Left lung (tissue), 10 donors: ENCODE measurements around the gene ASB5. TPM values are rescaled to one million over a fixed set of nuclear protein-coding genes. Genes with fewer than 3 reads are reported as not detected.
A peak's percentile ranks its signal among the peaks of the same experiment; 100 is the strongest.

Source experiments
- ATAC-seq: fragments of 200-7000 bp; cut with Tn5 transposase; one replicate; pipeline ENCODE4 v1.9.1; 2020; ENCODE audit warnings: moderate library complexity
- DNase-seq, 4 donors: peaks; one replicate each; pipeline ENCODE4 v3.0.0-alpha.2; 2013 to 2020
- H3K27ac ChIP-seq, 2 donors: fragments of 200-600 bp; sonication (generic) in 1 of 2; one replicate each; pipeline versions ENCODE4 v1.5.0 to v1.8.0; 2020 to 2021
- H3K27me3 ChIP-seq, 2 donors: fragments of 200-600 bp; sonication (generic) in 1 of 2; one replicate each; pipeline versions ENCODE4 v1.5.0 to v1.8.0; 2020 to 2021
- H3K36me3 ChIP-seq, 2 donors: fragments of 200-600 bp; sonication (generic) in 1 of 2; one replicate each; pipeline versions ENCODE4 v1.5.0 to v1.8.0; 2020 to 2021
- H3K4me1 ChIP-seq, 2 donors: fragments of 200-600 bp; one replicate each; pipeline ENCODE4 v1.8.0; 2021
- H3K4me3 ChIP-seq, 2 donors: fragments of 200-600 bp; sonication (generic) in 1 of 2; one replicate each; pipeline versions ENCODE4 v1.5.0 to v1.8.0; 2020 to 2021; ENCODE audit warnings: mild to moderate bottlenecking in 1 of 2
- H3K9me3 ChIP-seq, 2 donors: fragments of 200-600 bp; sonication (generic) in 1 of 2; one replicate each; pipeline versions ENCODE4 v1.5.0 to v1.8.0; 2020 to 2021
- intact Hi-C, 2 donors: fragments of 100-400 bp; cut with DNase I; formaldehyde crosslinking; loops; one replicate each; pipeline versions ENCODE4 v1.11.2 to v1.14.2; 2022
- polyA plus RNA-seq, 6 donors: library from polyadenylated mRNA; unstranded; fragments of 120-200 nt; gene quantifications; one replicate each; pipeline ENCODE4 v1.2.1, GENCODE V29; 2013; ENCODE audit not compliant: insufficient read length in 6 of 6
- total RNA-seq, 2 donors: library from RNA; stranded (reverse); fragmentation: NEBNext Ultra II Directional; extraction: Animal tissue kit (Norgen Biotek cat#: 25700); gene quantifications; one replicate each; pipeline ENCODE4 v1.2.1, GENCODE V29; 2021
- TF ChIP-seq, protein P1 (sequence below), 2 donors: fragments of 200-600 bp; sonication (generic) in 1 of 2; IDR thresholded peaks; one replicate each; pipeline versions ENCODE4 v1.5.0 to v1.8.0; 2021; ENCODE audit warnings: antibody characterized with exemption in 2 of 2
- donor health status: DM: no; HTN: yes; CAD: no.
- donor health status: DM: no; HTN: no; CAD: no.

The ASB5 gene
- total and polyA plus RNA-seq, 8 donors = 0.18 to 0.28 (median 0.24) TPM; not detected in 3

DNA sequence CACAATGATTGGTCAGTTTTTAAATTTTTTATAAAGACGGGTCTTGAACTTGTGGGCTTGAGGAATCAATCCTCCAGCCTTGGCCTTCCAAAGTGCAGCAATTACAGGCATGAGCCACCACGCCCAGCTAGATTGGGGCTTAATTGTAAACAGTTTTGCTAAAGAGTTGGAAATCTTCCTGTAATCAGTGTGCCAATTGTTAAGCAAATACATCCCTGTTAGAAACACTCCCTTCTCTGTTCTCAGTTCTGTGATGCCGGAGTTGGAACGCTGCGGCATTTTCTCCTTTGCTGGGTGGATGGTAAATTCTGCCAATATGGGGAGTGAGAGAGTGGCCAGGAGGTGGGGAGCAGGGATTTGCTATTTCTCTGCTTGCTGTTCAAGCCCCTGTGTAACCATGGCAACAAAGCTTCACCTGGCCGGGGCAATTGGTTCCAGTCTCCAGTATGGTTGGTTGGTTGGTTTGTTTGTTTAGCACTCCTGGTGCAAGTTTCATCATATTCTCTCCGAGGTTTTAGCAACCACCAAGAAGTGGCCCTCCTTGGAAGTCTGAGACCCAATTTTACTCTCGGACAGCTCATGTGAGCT is 70.6 kb downstream of the ASB5 start:
- Histone ChIP-seq H3K27me3 (peaks cover 0 to 4% of the 10 kb centered on the region in 2 donors), H3K4me3 (no peak overlapping the region), H3K9me3 (no peaks in the 10 kb centered on the region), H3K27ac (no peak overlapping the region), H3K36me3 (no peaks in the 10 kb centered on the region), H3K4me1 (peaks cover 4 to 6% of the 10 kb centered on the region in 2 donors)
- ATAC-seq (peak; percentile 67), DNase-seq (peak in 1 of 4 donors; percentile 55)
- TF ChIP-seq, protein P1, sequence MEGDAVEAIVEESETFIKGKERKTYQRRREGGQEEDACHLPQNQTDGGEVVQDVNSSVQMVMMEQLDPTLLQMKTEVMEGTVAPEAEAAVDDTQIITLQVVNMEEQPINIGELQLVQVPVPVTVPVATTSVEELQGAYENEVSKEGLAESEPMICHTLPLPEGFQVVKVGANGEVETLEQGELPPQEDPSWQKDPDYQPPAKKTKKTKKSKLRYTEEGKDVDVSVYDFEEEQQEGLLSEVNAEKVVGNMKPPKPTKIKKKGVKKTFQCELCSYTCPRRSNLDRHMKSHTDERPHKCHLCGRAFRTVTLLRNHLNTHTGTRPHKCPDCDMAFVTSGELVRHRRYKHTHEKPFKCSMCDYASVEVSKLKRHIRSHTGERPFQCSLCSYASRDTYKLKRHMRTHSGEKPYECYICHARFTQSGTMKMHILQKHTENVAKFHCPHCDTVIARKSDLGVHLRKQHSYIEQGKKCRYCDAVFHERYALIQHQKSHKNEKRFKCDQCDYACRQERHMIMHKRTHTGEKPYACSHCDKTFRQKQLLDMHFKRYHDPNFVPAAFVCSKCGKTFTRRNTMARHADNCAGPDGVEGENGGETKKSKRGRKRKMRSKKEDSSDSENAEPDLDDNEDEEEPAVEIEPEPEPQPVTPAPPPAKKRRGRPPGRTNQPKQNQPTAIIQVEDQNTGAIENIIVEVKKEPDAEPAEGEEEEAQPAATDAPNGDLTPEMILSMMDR (IDR thresholded peaks at IDR 0.05) = no peak
- intact Hi-C loops = no loop called here

DNA sequence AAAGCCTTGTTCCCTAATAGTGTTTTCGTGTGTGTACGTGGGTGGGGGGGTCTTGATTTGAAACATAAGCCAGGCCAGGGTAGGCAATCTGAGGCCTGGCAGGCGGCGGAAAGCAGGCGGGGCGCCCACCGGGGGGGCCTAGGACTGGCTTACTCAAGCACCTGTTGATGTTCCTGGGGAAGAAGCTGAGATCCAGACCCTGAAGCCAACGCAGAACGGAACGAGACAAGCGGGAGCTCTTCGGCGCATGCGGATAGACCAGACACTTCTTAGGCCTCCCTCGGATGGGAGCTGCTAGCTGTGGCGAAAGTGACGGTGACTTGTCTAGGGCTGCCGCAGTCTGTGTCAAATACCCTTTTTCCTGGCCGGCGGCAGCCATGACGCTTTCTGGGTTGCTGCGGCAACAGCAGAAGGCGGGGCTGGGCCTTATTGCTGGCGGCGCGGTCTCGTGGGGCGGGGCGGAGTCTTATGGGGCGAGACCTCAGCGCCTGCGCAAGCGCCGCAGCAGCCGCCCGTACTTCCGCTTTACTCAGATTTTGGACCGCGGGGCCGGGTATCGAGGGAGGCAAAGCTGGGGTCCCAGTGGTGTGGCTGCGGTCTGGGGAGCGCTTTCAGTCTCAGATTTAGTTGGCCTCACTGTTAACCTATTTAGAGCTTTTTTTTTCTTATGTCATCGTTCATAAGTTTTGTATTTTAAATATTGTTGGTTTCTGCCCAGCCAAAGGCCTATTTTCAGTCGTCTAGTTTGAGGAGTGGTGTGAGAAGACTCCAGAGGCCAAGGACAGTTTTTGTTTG is 73.6 kb downstream of the ASB5 start, which contains the start of gene SPATA4:
Gene SPATA4 (minus strand): TSS at position 402 of the 795 bp plus-strand sequence. CDS start 23 bp downstream, at position 379.
- Histone ChIP-seq H3K9me3 (no peaks in the 10 kb centered on the region), H3K27me3 (peaks cover 0 to 4% of the 10 kb centered on the region in 2 donors), H3K27ac (peak within 1 kb of the TSS; percentile 70 to 74), H3K4me3 (peak within 1 kb of the TSS; percentile 49 to 50), H3K36me3 (no peaks in the 10 kb centered on the region), H3K4me1 (peaks cover 4 to 6% of the 10 kb centered on the region in 2 donors)
- intact Hi-C loops = no loop called here
- TF ChIP-seq, protein P1 (IDR thresholded peaks at IDR 0.05) = no peak
- ATAC-seq = peak; percentile 98
- peak; percentile 90 to 99 (median 95) for DNase-seq

DNA sequence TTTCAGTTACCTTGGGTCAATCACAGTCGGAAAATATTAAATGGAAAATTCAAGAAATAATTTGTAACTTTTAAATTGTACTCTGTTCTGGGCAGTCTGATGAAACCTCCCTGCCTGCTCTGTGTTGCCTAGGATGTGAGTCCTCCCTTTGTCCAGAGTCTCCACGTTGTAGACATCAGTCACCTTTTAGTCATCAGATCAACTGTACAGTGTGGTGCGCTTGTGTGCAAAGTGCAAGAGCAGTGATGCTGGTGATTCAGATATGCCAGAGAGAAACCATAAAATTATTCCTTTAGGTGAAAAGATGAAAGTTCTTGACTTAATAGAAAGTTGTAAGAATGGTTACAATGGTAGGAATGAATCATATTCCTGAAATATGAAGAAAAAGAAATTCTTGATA is 75.1 kb downstream of the ASB5 start:
- Histone ChIP-seq H3K4me1 (peaks cover 4 to 6% of the 10 kb centered on the region in 2 donors), H3K4me3 (no peak overlapping the region), H3K27ac (no peak overlapping the region), H3K27me3 (peaks cover 0 to 5% of the 10 kb centered on the region in 2 donors), H3K9me3 (no peaks in the 10 kb centered on the region), H3K36me3 (no peaks in the 10 kb centered on the region)
- intact Hi-C loops = no loop called here
- TF ChIP-seq, protein P1 (IDR thresholded peaks at IDR 0.05) = no peak
- no peak for ATAC-seq
- DNase-seq = no peak

DNA sequence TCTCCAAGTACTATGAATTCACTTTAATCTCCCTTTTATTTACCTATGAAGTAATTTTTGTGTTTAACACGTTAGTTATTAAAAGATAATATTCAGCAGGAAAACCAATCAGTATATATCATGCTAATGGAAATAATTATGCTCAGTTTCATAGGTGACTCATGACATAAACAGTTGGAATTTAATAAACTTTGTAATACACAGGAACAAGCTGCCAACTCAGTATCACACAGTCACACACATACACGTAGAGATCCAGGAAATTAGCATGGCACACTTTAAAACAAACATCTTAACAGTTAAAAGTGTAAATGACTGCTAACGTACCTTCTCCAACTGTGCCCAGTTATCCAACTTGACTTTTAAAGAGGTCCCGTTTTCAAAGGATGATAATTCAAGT is 75.9 kb downstream of the ASB5 start:
- Histone ChIP-seq H3K9me3 (no peaks in the 10 kb centered on the region), H3K4me1 (peaks cover 4 to 6% of the 10 kb centered on the region in 2 donors), H3K27me3 (peaks cover 0 to 5% of the 10 kb centered on the region in 2 donors), H3K4me3 (no peak overlapping the region), H3K27ac (no peak overlapping the region), H3K36me3 (no peaks in the 10 kb centered on the region)
- intact Hi-C loops = no loop called here
- no peak for DNase-seq
- TF ChIP-seq, protein P1 (IDR thresholded peaks at IDR 0.05) = no peak
- ATAC-seq = no peak

DNA sequence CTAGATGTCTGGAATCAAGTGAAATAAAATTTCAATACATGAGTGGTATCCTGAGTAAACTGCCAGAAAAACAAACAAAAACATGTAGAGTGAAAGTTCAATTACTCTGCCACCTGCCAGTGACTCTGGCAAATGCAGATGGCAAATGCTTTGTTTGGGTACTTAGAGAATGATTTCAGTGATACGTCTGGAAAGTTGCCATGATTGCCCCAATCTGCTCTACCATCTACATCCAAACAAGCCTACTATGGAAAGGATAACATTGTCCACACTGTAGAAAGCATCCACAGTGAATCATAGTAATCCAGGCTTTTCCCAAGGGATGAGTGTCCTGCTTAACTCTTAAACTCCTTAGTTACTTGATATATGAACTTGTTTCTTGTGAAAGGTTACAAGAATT is 77.0 kb downstream of the ASB5 start:
- intact Hi-C loops = no loop called here
- Histone ChIP-seq H3K36me3 (no peaks in the 10 kb centered on the region), H3K4me1 (peaks cover 4 to 6% of the 10 kb centered on the region in 2 donors), H3K27ac (no peak overlapping the region), H3K27me3 (peaks cover 0 to 5% of the 10 kb centered on the region in 2 donors), H3K4me3 (no peak overlapping the region), H3K9me3 (no peaks in the 10 kb centered on the region)
- TF ChIP-seq, protein P1 (IDR thresholded peaks at IDR 0.05) = no peak
- DNase-seq (no peak), ATAC-seq (no peak)
